Heart left ventricle (tissue), 13 donors: Measurements from ENCODE around the gene CCNQ.

Experiments
- CTCF ChIP-seq, 12 donors: fragments of 200-600 bp; sonication (generic) in 4 of 12; IDR thresholded peaks; one replicate each; pipeline versions ENCODE4 v1.5.0 to v1.8.0; 2018 to 2022; ENCODE audit warnings: antibody characterized with exemption in 12 of 12, mild to moderate bottlenecking in 5 of 12
- POLR2A ChIP-seq, 2 donors: fragments of 450-650 bp; IDR thresholded peaks; one replicate each; pipeline ENCODE4 v1.6.1; 2017; ENCODE audit warnings: antibody characterized with exemption in 2 of 2, mild to moderate bottlenecking in 2 of 2, moderate library complexity in 2 of 2
- donor health status: ischemic (EF 13 %, LVEDD 7.1; RV severe dilation, severe dysfunction).
- donor health status: DM: no; HTN: yes; CAD: no.
- donor health status: DM: no; HTN: no; CAD: no.
- donor health status: ischemic (EF 25% LVEDD 6.9; RV normal size, moderate dysfunction).
- donor health status: ischemic (EF 25% LVEDD 5.7; RV mildly dilated, moderate dysfunction).
- donor health status: ischemic (EF 35%, LVEDD 5.7; RV mildly dilated, moderate dysfunction).
- donor health status: nonischemic (EF 11% LVEDD 7.7; RV severe dilation, severe dysfunction).
- donor health status: DM: yes; HTN: yes; CAD: no.
- donor health status: PGD.
- donor health status: ischemic (EF 29% LVEDD 5.4; RV normal size, mild dysfunction).
- donor health status: nonischemic (EF 23%, LVEDD 6.1; RV moderate dilation, normal function).

- TF ChIP-seq CTCF (IDR thresholded peaks at IDR 0.05) (no peak), POLR2A (IDR thresholded peaks at IDR 0.05) (no peak)
These were observed 30.4 kb downstream of the CCNQ start for GRCh38 chrX:153568451-153569011.
